Lower leg skin (tissue), 3 donors: ENCODE data around the gene LLCFC1.

Source experiments
- CTCF ChIP-seq, 3 donors: fragments of 450-650 bp; IDR thresholded peaks; one replicate each; pipeline ENCODE4 v1.5.1; 2016; ENCODE audit warnings: antibody characterized with exemption in 3 of 3, mild to moderate bottlenecking in 3 of 3, moderate library complexity in 2 of 3
- POLR2A ChIP-seq, 2 donors: fragments of 450-650 bp; IDR thresholded peaks; one replicate each; pipeline ENCODE4 v1.6.1; 2016 to 2017; ENCODE audit warnings: antibody characterized with exemption in 2 of 2, mild to moderate bottlenecking in 1 of 2, moderate library complexity in 1 of 2

DNA sequence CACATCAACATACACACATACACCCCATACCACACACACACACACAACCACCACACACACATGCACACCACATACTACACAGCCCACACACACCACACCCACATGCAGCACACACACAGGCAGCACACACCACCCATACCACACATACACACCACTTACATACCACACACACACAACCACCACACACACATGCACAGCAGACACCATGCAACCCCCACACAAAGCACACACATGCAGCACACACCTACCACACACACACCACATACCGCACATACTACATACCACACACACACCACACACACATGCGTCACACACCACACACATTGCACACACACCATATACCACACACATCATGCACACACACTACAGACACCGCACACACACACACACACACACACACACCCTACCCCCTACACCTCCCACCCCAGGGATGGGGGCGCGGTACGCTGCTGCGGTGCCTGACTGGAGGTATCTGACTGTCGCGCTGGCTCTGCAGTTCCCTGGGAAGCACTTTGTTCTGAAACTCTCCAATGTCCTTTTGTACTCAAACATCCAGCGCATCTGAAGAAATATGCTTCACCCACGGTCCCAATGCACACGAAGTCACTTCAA, 48.3 kb upstream of the LLCFC1 start:
- TF ChIP-seq POLR2A (IDR thresholded peaks at IDR 0.05) = no peak
- no peak for TF ChIP-seq CTCF (IDR thresholded peaks at IDR 0.05)
